HG03342 (cell line): ENCODE data around the gene TAF11.
A peak's percentile ranks its signal among the peaks of the same experiment; 100 is the strongest.
"Not testable (repeated sequence)": the region's sequence is repeated elsewhere in the genome, so short reads cannot be mapped to it uniquely, and the experiment has no call there.

Source experiments
- ATAC-seq: cut with Tn5 transposase; IDR thresholded peaks from one replicate; pipeline ENCODE4 v1.9.1; 2021; ENCODE audit warnings: mild to moderate bottlenecking, moderate library complexity; ENCODE audit not compliant: unreplicated experiment

The TAF11 gene, protein sequence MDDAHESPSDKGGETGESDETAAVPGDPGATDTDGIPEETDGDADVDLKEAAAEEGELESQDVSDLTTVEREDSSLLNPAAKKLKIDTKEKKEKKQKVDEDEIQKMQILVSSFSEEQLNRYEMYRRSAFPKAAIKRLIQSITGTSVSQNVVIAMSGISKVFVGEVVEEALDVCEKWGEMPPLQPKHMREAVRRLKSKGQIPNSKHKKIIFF

DNA sequence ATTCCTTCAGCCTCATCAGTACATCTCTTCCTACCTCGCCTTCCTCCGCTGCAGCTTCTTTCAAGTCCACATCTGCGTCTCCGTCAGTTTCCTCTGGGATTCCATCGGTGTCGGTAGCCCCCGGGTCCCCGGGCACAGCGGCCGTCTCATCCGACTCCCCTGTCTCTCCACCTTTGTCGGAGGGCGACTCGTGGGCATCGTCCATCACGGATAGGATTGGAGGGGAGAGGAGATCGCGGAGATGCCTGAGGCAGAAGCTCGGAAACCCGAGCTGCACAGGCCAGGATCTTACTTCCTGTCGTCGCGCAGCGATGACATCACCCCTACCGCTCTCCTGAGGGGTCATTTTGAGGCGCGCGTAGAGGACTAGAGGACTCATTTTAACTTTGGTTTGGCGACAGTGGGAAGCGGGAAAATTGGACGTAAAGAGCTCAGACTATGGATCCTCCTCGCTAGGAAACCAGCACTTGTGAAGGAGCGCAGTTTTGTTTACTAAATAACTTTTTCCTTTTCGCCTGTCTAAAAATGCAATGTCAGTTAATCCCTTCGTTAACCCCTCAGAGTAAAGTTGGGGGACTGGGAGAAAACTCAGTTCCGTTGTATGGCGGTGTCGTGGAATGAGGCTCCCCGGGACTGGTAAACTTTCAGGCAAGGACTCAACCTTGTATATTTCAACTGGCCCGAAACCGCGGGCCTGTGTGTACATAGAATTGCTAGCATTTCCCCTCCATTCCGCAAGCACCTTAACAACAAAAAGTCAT is at the start of gene TAF11:
TAF11 (minus strand) TSS at position 290 of the 761 bp plus-strand sequence; CDS start at position 205, 85 bp downstream.
- ATAC-seq = peak; percentile 83

DNA sequence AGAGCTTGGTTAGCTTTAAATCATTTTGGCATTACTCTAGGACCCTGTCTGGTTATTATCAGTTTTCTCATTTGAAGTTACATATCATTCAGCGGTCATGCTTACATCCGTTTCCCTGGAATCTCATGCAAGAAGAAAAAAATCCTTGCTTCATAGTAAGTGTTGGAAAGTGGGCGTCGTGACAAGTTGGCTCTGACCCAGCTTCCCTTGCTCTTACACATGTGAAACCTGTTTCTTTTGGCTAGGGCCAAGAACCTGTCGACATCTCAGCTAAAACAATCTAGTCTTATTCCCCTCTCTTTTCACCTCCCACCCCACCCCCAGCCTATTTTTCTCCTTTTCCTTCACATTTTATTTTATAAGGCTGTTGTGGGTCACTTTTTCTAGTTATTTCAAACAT is 46.7 kb upstream of the TAF11 start:
- ATAC-seq = no peak

DNA sequence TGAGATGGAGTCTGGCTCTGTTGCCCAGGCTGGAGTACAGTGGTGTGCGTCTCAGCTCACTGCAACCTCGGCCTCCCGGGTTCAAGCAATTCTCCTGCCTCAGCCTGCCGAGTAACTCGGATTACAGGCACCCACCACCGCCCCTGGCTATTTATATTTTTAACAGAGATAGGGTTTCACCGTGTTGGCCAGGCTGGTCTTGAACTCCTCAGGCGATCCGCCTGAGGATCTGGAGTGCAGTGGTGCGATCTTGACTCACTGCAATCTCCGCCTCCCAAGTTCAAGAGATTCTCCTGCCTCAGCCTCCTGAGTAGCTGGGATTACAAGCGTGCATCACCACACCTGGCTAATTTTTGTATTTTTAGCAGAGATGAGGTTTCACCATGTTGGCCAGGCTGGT is 44.4 kb upstream of the TAF11 start:
- ATAC-seq = not testable (repeated sequence)

DNA sequence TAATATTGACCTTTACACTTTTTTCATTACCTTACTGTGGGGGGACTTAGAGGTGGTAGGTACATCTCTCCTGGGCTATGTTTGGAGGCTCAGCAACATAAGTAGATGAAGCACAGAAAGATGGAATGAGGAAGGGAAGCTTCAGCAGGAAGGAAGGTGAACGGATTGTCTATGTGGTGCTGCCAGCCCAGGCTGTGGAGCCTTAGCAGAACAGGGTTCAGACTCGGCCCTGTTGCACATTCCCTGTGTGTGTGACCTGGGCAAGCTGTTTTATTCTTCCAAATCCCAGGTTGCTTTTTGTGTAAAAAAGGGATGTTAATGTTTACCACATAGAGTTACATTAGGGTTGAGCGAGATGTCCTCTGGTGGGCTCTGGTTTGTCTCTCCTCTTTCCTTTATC is 42.4 kb upstream of the TAF11 start:
- ATAC-seq = no peak

DNA sequence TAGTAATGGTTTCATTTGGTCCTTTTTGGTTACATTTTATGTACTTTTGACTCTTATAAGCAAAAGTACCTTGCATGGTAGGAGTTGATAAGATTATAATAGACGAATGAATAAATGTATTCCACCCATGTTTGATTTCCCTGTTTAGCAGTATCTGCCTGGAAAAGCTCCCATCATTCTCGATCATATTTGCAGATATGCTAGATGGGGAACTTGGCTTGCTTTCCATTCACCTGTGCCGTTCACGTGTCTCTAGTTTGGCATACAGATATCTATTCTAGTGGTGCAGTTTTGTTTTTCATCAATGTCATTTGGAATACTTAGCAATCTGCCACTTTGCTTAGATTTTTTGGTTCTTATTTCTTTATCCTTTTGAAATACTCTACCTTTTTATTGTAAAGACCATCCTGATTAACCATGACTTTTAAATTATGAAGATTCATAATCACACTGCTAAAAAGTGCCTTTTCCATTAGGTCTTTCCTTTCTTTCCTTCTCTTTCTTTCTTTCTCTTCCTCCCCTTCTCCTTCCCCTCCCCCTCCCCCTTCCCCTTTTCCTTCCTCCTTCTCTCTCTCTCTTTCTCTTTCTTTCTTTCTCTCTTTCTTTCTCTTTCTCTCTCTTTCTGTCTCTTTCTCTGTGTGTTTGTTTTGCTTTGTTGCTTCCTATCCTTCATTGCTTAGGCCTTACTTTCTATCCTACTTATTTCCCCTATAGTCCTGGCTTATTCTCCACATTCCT is 41.6 kb upstream of the TAF11 start:
- ATAC-seq = no peak

DNA sequence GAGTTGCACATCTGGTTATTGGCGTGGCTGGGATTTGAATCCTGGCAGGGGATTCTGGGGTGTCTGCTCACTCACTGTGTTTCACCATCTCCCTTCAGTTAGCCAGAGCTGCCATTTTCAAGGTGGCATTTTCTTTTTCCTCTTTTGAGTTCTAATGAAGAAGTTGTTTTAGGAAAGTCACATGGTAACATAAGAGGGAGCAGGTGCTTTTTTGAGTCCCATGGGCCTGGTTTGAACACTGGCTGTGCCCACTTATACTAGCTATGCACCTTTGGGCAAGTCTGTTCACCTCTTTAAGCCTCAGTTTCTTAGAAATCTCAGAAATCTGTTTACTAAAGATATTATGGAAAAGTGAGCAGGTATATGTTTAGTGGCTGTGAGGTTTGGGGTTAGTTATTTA is 40.9 kb upstream of the TAF11 start:
- no peak for ATAC-seq

DNA sequence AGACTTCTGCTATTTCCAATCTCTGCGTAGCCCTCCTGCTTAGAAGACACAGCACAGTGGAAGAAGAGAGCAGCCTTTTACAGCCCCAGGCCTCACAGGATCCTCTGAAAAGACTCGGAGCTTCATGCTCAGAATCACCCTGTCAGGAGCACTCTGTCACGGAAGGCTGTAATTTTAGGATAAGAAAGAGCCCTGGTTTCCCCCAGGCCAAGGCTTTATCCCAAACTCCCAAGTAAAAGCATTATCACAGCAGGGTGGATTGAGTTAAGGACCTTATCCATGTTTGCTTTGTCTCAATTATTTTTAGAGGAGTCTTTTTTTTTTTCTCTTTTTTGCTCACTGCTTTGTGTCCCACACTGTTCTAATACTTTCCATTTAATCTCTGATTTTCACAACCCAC is 40.4 kb upstream of the TAF11 start:
- ATAC-seq = no peak

DNA sequence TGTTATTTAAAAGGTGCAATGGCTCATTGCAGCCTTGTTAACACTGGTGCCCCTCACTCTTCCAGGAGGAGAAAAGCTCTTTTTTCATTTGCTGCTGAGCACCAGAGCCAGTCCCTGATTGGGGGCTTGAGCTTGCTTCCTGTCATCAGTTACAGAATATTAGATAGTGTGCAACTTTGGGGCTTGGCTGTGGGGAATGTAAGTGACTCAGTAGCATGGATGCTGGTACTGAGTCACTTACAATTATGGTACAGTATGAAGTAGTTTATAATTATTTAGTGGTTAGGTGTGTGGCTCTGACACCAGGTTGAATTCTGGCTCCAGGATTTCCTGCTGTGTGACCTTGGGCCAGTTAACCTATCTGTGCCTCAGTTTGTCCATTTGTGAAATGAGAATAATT is 38.8 kb upstream of the TAF11 start:
- no peak for ATAC-seq

DNA sequence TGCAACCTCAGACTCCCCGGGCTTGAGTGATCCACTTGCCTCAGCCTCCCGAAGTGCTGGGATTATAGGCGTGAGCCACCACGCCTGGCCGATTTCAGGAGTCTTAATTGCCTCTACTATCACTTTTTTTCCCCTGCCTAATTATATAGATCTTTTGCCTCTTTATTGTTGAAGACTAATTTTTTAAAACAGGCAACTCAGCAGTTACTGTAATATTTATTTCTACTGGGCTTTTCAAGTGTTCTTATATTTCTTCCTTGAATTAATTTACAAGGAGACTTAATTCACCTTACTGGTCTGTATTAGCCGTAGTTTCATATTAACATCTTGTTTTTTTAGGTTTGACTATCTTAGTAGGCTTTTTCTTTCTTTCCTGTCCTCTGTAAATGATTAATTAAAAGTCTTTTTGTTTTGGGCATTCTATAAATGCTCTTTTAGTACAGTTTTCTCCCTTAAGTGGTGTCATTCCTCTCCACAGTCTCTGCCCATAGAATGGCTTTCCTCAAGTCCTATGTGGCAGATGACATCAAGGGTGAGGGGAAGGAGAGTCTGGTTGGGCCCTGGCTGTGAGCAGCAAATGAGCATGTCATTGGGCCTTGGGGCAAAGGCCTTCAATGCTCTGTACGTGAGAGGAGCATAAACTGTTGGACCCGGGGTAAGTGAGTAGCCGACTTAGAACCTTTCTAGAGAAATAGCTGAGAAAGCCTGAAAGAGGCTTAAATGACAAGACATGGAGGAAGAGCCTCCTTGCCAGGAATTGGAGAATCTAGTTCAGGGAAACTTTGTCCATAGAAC is 37.2 kb upstream of the TAF11 start:
- ATAC-seq = no peak

DNA sequence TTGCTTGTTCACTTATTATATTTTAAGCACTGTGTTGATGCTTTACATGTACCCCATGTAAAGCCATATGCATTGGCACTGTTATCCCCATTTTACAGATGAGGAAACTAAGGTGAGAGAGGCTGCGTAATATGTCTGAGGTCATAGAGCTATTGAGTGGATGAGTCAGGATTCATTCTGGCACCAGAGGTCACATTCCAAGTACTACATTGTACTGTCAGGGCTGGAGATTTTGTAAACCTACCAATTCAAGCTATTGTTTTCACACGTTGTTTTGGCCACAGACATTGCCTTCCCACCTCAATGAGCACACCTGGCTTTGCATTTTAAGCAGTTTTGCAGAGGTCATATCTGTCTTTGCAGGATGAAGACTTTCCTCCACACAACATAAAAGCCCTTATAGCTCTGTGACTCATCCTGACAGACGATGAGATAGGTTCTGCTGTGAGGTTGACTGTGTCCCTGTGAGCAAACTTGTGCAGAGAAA is 34.4 kb upstream of the TAF11 start:
- ATAC-seq = no peak

DNA sequence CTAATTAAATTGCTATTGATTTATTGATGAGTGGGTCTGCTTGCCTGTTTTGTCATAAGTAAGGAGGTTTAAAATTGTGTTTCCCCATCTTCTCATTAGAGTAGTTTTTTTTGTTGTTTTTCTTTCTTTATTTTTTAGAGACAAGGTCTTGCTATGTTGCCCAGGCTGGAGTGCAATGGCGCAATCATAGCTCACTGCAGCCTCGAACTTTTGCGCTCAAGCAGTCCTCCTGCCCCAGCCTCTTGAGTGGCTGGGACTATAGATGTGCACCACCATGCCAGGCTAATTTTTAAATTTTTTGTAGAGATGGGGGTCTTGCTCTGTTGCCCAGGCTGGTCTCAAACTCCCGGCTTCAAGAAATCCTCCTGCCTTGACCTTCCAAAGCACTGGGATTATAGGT is 32.3 kb upstream of the TAF11 start:
- ATAC-seq = no peak

DNA sequence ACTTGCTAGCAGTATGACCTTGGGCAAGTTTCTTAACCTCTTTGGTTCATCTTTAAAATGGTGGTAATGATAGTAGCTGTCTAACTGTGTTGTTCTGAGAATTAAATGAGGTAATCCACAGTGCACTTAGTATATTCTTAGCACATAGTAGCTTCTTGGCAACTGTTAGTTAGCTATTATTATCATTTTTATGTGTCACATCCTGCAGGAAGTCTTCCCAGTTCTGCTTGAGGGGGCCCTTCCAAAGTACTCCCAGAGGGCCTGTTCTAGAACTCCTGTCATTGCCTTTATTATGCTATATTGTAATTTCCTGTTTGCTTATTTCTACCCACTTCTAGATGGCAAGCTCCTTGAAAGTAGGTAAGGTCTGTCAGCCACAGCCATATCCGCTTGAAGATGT is 31.8 kb upstream of the TAF11 start:
- ATAC-seq = no peak

DNA sequence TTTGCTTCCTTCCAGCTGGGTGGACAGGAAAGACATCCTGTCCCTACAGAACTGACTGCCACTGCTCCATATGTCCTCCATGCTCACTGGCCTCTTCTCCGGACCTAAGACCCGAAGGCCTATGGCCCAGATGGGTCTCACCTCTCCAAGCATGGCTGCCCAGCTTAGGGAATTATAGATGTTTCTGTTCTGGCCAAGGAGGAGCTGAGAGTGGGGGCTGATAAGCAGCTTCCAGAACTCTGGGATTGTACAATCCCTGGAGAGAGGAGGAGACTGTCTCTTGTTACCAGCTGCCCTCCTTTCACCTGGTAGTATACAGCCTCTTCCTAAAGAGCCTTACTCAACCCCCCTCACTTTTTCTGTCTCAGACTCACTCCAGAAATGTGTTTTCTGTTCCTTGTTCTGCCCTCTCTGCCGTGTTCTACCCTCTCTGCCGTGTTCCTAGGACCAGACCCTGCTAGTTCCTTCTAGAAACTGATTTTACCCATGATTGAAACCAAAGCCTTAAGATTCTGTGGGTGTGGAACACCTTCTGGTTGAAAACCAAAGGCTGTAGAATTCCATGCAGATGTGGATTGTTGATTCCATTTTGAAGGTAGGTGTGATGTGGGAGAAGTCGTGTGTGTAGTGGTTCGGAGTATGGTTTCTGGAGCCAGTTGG is 29.9 kb upstream of the TAF11 start:
- ATAC-seq = no peak

DNA sequence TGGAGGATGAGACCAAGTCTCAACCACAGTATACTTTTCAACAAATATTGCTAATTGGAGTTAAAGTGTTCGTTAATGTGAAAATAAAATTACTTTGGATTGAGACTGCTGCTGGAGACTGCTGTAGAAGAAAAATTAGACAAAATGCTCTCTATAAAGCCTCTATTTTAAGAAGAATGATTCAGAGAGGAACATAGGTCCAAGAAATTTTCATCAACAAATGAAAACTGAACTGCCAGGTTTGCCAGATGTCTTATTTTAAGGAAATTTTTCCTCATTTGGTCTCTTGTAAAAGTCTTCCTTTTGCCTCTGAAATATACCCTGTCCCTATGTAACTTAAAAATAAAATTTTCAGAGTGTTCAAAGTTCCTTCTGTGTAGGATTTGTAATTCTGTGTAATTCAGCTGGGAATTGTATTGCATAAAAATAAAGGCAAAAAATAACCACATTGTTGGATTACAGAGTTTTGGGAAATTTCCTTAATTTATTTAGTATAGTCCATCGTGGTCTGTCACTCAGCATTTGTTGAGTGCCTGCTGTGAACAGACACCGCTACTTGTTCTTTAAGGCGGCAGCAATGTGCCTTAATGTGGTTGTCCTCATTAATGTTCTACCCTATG is 28.6 kb upstream of the TAF11 start:
- no peak for ATAC-seq

DNA sequence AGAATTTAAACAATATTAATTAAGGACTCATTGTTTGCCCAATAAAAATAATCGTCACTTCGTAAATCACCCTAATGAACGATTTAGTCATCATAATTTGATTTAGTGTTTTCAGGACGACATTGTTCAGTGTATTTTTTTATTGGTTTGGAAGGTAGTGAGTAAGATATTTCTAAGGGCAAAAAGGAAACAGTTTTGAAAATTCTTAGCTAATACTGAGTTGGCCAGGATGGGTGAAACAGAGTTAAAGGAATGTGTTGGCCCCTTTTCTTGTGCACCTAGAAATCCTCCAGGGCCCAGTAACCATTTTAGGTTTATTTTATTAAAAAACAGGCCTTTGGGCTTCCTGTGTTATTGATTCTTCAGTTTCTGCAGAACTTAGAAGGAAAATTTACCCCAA is 26.5 kb upstream of the TAF11 start:
- no peak for ATAC-seq

DNA sequence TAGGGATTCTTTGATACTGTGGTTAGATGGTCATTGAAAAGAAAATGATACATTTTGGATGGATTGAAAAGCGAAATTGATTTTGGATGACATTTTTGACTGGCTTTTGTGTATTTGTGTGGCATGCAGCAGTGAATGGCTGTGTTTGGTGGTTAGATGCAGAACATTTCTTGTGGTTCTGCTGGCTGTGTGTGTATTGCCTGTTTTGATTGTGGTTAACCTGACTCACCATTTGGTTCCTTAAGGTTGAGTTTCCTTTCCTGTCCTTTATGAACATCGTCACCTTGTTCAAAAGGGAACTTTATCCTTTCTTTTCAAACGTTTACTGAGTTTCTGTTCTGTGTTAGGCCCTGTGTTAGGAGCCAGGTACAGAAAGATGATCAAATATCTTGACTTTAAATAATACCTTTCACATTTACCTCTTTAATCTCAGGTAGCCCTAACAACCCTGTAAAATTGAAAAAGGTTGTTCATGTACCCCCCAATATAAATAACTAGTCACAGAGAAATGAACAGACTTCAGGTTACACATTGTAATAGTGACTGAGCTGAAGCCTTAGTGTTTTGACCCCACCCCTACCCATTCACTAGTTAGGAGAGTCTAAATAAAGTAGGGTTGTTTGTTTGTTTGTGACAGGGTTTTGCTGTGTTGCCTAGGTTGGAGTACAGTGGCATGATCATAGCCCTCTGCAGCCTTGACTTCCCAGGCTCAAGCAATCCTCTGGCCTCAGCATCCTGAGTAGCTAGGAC is 25.0 kb upstream of the TAF11 start:
- no peak for ATAC-seq

DNA sequence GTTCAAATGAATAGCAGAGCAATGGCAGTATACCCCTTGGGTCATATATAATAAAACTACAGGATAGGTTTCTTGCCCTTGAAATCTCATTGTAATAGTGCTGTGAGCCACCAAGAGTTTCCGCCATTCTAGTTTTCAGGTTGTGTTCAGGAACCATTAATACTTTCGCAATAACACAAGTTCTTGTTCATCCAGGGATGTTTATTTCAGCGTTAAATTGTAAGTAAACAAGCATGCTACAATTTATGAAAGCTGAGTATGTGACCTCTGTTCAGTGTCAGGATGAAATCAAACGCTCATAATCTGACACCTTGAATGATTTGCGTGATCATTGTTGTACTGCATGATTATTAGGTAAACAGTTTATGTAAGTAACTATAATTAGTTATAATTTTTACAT is 24.0 kb upstream of the TAF11 start:
- no peak for ATAC-seq

DNA sequence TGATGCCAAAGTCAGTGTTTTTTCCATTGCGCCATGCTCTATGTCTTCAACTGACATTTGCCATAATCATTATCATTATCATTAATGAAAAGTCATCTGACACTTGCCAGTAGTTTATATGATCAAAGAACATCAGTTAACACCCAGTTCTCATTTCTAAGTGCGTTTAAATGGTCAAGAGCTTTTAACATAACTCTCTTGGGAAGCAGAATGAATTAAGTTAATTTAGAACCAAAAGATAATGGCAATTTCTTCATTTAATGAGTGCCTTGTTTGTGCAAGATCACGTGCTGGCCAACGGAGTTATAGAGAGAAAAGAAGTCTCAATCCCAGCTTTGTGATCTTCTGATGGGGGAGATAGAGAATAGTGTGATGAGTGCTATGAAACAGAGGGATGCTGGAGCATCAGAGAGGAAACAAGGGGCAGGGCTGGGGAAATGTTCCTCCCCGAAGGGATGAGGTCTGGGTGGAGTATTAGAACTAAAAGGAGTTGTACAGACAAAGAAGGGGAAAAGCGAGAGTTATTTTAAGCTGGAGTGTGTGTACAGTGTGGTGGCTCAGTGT is 21.6 kb upstream of the TAF11 start:
- ATAC-seq = no peak

DNA sequence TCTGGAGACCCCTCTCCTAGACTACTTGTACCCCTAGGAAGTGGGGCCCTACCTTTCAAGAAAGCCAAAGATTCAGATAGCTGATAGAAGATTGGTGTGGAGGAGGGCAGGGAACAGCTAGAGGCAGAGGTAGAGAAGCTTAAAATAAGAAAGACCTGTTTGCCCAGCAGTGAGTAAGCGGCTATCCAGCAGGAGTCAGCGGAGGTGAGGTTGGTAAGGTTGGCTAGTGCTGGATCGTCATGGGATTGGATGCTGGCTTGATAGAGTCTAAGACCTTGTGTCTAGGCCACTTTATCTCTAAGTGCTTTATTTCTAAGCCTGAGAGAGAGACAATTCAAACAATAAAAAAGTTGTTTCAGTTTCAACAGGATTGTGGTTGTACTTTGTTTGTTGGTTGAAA is 20.4 kb upstream of the TAF11 start:
- ATAC-seq = no peak
